Loucy (cell line): Measurements from ENCODE around the gene TNFSF8.

Experiments used
- CTCF ChIP-seq: fragments of 200-600 bp; sonication (generic); conservative IDR thresholded peaks from 2 replicates; pipeline ENCODE4 v1.5.1; 2014; ENCODE audit warnings: mild to moderate bottlenecking, antibody characterized with exemption, low read length
- EZH2phosphoT487 ChIP-seq: fragments of 200-600 bp; IDR thresholded peaks from 2 replicates; pipeline ENCODE4 v1.6.1; 2018; ENCODE audit warnings: antibody characterized with exemption, mild to moderate bottlenecking, moderate library complexity, borderline replicate concordance

GRCh38 chr9:114908104-114908622, 22.2 kb downstream of the TNFSF8 start:
- TF ChIP-seq CTCF: no peak
- TF ChIP-seq EZH2phosphoT487: no peak
